ENCODE measurements around the gene IGSF3. TPM values are rescaled to one million over a fixed set of nuclear protein-coding genes. Genes with fewer than 3 reads are reported as not detected.
"Not testable (repeated sequence)": the region's sequence is repeated elsewhere in the genome, so short reads cannot be mapped to it uniquely, and the experiment has no call there.

The IGSF3 gene
- polyA plus RNA-seq, 12 donors = 16.2 to 46.5 (median 28.2) TPM; not detected in 1

DNA sequence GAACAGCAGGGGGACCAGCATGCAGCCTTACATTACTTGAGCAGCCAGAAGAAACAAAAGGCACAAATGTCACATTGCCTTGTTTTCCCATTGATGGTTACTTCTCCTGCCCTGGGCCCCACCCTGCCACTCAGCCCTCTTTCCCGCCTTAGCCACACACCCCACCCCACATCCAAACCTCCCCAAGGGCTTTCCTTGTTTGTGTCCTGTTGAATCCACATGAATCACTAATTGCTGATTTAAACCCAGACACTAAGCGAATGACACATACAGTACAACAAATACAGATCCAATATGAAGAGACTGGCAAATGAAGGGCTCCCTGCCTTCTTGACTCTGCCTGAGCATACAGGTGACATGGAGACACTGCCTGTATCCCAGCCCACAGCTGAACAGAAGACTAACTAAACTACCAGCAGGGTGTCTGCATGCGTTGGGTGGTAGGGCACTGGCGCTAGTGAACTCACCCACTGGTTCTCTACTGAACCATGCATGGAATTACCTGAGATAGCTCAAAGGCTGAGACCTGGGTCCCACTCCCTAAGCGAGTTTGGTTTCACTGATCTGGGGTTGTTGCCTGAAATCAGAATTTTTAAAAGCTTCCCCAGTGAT, 3.1 kb downstream of the IGSF3 start:
- no peak for DNase-seq

GRCh38 chr1:116663821-116664220, 3.7 kb downstream of the IGSF3 start:
- DNase-seq = no peak

DNA sequence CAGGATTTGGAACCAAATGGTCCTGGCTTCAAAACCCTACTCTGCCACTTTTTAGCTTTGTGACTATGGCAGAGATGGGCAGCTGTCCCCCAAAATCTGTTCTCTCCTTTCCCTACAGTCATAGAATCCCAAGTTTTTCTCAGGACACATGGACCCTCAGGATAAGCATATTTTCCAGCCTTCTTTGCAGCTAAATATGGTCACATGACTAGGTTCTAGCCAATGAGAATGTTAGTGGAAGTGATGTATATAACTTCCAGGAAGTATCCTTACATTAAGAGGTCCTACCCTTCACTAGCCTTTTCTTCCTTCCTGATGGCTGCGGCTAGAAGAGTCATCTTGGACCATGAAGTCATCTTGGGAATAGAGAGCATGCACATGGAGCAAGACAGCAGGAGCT, 5.9 kb downstream of the IGSF3 start:
- no peak for DNase-seq

DNA sequence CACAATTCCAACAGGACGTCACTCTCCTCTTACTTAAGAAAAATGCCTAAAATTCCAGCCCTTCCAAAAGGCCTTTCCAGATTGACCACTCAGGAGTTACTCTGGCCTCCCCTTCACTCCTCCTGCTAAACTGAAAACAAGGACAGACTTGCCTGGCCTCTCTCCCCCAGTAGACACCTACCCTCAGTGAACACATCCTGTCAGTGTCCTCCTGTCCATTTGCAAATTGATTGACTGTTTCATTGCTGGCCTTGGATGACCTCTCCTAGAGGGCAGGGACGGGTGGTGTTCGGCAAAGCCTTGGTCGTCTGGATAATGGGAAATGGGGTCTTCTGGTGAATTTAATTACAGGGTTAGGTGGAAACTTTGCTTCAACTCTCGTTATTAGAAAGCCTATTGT, 8.9 kb downstream of the IGSF3 start:
- DNase-seq = not testable (repeated sequence)

GRCh38 chr1:116657836-116658235, 9.7 kb downstream of the IGSF3 start:
- not testable (repeated sequence) for DNase-seq

DNA sequence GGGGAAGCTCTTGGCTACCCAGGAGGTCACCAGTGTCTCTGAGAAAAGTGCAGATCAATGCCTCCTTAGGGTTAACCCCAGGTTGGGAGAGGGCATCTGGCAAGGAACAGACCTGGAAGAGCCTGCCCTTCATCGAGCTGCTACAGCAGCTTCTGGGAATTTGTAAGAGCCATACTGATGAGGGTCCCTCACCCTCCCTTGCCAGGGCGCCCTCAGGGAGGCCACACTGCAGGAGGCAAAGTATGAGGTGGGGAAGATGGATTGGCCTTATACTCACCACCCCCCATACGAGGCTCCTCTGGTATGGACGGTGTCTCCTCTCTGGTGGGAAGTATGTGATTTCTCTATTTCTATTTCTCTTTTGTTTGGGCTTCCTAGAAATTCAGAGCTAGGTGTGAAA, 13.2 kb downstream of the IGSF3 start:
- no peak for DNase-seq

DNA sequence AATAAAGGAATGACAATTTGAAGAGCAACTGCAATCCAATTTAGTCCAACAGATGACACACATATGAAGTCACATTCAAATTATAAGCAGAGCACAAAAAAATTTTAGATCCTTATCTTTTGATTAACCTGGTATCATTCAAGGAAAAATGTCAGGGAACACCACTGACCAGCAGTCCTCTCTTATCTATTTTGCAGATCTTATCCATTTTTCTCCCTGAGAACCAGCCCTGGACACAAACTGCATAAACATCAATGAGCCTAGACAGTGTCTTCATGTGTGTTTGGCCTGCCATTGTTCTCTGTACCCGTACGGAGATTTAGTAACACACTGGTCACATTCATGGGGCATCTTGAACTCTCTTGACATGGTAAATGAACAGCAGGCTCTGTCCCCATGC, 14.9 kb downstream of the IGSF3 start:
- not testable (repeated sequence) for DNase-seq

GRCh38 chr1:116650781-116651180, 16.8 kb downstream of the IGSF3 start:
- DNase-seq = not testable (repeated sequence)

DNA sequence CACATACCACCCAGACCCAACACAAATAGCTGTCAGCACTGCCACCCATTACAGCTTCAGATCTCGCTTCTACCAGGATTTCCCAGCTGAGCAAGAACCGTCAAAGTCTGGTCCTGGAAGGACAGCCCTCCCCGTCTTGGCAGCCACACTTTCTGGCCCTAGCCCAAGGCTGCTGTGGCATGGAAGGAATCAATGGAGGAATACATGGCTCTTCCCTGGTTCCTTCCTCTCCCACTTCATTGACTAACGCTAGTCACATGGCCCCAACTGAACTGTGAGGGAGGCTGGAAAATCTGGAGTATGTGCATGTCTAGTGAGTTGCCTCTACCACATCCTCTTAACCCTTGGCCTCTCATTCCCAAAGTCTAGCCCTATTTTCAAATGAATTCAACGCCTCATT, 18.5 kb downstream of the IGSF3 start:
- not testable (repeated sequence) for DNase-seq

DNA sequence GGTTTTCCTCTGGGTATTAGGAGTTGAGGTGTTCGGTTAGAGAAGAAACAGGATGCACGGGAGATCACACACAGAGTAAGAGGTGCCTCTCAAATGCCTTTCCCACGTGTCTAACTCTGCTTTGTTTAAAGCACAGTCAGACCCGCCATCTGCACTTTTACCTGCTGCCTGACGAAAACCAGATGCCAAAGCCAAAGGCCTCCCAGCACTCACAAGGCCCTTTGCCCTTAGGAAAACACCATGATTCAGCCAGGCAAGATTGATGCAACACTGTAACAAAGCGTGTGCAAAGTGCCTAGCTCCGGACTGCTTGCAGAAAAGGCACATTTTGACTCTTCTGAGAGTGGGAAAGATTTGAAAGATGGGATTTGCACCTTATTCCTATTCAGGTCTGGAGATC, 19.2 kb downstream of the IGSF3 start:
- DNase-seq = not testable (repeated sequence)

- DNase-seq = not testable (repeated sequence)
Observed at GRCh38 chr1:116647186-116647585, 20.3 kb downstream of the IGSF3 start.

- not testable (repeated sequence) for DNase-seq
Observed at GRCh38 chr1:116646673-116647170, 20.8 kb downstream of the IGSF3 start.

- DNase-seq = not testable (repeated sequence)
Observed at GRCh38 chr1:116645802-116646672, 21.5 kb downstream of the IGSF3 start.

DNA sequence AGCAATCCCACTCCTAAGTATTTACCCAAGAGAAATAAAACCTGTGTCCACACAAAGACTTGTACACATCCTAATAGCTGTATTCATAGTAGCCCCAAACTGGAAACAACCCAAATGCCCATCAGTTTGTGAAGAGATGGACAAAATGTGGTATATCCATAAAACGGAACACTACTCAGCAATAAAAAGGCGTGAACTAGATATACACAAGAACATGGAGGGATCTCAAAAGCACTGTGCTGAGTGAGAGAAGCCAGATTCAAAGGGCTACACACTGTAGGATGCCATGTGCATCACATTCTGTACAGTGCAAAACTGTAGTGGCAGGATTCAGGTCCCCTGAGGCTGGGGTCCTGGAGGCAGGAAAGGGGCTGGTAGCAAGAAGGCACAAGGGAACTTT, 22.5 kb downstream of the IGSF3 start:
- not testable (repeated sequence) for DNase-seq

GRCh38 chr1:116644096-116644495, 23.4 kb downstream of the IGSF3 start:
- DNase-seq = peak; percentile 70

- not testable (repeated sequence) for DNase-seq
Observed at GRCh38 chr1:116643281-116643751, 24.2 kb downstream of the IGSF3 start.

GRCh38 chr1:116642311-116643280, 24.9 kb downstream of the IGSF3 start:
- not testable (repeated sequence) for DNase-seq

DNA sequence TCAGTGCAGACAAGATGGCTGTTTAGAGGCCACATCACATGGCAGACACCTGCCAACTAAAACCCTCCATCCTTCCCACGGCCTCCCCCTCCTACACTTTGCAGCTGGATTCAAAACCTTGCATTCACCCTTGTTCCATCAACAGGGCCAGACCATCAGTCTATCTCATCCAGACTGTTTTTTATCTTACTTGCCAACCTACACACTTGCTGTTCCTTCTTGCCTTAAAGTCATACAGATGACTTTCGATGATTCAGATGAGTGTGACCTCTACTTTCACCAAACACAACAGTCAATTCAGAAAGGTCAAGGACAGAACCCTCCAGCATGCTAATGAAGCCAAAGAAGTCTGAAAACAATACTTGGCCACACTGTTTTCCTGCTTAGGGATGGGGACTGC, 29.9 kb downstream of the IGSF3 start:
- not testable (repeated sequence) for DNase-seq

DNA sequence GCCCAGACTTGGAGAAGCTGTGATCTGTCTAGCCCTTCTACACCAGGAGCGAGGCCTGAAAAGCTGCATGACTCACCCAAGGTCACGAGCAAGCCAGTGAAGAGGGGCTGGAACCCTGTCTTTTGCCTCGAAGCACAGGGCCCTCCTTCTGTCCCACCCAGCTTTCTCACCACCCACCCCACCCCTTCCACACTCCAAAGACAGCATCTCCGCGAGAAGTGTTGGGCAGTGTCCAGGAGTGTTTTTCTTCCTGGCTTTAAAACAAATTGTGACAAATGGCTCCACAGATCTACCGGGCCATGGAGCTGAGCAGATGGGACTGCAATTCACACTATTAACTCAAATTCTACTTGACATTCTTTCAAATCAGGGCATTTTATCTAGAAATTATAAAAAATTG, 30.9 kb downstream of the IGSF3 start:
- not testable (repeated sequence) for DNase-seq

DNA sequence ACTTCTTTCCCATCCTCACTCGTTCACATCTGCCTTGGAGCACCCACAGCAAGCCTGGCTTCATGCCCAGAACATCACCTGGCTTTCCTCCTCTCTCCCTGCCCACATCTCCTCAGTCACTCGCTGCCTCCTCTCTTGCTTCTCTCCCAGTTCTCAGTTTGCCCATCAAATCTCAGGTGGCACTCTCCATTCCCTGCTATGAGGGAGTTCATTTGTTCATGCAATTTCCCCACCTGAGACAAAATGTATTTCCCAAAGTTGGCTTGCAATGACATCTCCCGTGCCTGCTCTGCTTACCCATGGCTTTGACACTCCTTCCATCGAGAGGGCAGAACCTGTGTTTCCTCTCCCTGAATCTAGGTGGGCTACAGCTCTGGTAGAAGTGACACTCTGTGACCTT, 33.1 kb downstream of the IGSF3 start:
- not testable (repeated sequence) for DNase-seq
